Measurements from ENCODE around the gene BCAS3. TPM values are rescaled to one million over a fixed set of nuclear protein-coding genes. Genes with fewer than 3 reads are reported as not detected.

The BCAS3 gene
- total RNA-seq, 1 donor = 23.7 TPM

DNA sequence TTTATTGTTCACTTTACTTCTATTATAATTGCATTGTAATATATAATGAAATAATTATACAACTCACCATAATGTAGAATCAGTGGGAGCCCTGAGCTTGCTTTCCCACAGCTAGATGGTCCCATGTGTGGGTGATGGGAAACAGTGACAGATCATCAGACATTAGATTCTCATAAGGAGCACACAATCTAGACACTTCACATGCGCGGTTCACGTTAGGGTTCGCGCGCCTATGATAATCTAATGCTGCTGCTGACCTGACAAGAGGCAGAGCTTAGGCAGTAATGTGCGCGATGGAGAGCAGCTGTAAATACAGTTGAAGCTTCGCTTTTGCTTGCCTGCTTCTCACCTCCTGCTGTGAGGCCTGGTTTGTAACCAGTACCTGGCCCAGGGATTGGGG lies 40.2 kb downstream of the BCAS3 start:
- no peak overlapping the region for H3K4me3 ChIP-seq (ENCODE audit: low read depth, low read length)
- TF ChIP-seq, protein P1, sequence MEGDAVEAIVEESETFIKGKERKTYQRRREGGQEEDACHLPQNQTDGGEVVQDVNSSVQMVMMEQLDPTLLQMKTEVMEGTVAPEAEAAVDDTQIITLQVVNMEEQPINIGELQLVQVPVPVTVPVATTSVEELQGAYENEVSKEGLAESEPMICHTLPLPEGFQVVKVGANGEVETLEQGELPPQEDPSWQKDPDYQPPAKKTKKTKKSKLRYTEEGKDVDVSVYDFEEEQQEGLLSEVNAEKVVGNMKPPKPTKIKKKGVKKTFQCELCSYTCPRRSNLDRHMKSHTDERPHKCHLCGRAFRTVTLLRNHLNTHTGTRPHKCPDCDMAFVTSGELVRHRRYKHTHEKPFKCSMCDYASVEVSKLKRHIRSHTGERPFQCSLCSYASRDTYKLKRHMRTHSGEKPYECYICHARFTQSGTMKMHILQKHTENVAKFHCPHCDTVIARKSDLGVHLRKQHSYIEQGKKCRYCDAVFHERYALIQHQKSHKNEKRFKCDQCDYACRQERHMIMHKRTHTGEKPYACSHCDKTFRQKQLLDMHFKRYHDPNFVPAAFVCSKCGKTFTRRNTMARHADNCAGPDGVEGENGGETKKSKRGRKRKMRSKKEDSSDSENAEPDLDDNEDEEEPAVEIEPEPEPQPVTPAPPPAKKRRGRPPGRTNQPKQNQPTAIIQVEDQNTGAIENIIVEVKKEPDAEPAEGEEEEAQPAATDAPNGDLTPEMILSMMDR (IDR thresholded peaks at IDR 0.05; ENCODE audit: insufficient read depth, low read depth, low read length) = no peak
- DNase-seq (ENCODE audit: low read depth) = no peak

DNA sequence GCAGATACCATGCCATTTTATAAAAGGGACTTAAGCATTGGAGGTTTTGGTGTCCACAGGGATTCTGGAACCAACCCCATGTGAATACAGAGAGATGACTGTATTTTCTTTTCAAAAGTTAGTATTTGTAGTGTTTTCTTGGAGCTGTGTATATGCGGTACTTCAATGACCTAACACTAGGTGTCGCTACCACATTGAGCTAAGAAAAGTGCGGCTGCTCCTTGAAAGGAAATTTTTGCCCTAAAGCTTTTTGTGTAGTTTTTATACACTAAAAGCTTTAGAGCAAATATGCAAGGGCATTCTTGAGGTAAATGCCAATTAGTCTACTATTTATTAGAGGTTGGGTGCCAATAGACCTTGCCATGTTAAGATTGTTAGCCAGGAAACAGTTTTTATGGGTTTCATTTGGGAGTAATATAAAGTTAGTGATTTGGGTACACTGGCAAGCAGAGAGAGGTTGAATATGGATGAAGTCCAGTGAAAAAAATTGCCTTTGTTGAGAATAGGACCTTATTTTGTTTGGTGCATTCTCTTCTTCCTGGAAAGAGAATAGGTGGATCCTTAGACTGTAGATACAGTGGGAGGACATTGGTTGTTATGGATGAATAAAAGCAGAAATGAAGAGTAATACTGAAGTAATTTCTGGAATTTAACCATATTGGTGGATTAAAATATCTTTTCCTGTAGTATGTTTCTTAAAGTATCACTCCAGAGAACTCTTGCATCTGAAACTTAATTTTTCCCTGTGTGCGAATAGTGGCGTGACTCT lies 43.3 kb downstream of the BCAS3 start:
- TF ChIP-seq, protein P1 (IDR thresholded peaks at IDR 0.05; ENCODE audit: insufficient read depth, low read depth, low read length) = peak; percentile 89
- H3K4me3 ChIP-seq (ENCODE audit: low read depth, low read length) = no peak overlapping the region
- DNase-seq (ENCODE audit: low read depth) = peak; percentile 76

DNA sequence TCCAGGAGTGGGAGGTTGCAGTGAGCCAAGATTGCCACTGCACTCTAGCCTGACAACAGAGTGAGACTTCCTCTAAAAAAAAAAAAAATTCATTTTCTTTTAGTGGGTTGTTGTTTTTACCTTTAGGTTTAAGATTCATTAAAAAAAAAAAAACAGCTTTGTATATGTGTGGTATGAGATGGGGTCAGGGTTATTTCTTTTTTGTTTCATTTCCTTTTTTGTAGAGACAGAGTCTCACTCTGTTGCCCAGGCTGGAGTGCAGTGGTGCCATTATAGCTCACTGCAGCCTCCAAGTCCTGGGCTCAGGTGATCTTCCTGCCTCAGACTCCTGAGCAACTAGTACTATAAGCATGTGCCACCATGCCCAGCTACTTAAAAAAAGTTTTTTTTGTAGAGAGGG lies 47.0 kb downstream of the BCAS3 start:
- TF ChIP-seq, protein P1 (IDR thresholded peaks at IDR 0.05; ENCODE audit: insufficient read depth, low read depth, low read length) = no peak
- H3K4me3 ChIP-seq (ENCODE audit: low read depth, low read length) = no peak overlapping the region
- DNase-seq (ENCODE audit: low read depth) = no peak

DNA sequence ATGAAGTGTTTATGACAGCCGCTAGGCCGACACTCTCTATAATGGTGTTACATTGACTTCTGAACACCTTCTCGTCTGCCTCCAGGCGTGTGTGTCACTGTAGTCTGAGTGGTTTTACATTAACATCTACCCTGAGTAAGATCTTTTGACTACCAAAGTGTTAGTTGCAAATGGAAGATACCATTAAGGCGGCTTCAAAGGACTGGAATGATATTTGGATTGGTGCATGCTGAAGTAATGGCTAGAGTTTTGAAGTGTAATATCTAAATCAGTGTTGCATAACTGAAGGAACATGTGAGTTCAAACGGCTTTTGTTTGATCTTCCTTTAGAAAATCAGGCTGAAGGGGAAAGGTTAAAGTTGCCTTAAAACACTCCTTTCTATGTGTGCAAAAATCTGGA lies 52.2 kb downstream of the BCAS3 start:
- TF ChIP-seq, protein P1 (IDR thresholded peaks at IDR 0.05; ENCODE audit: insufficient read depth, low read depth, low read length) = no peak
- peak; percentile 30 for DNase-seq (ENCODE audit: low read depth)
- no peak overlapping the region for H3K4me3 ChIP-seq (ENCODE audit: low read depth, low read length)

DNA sequence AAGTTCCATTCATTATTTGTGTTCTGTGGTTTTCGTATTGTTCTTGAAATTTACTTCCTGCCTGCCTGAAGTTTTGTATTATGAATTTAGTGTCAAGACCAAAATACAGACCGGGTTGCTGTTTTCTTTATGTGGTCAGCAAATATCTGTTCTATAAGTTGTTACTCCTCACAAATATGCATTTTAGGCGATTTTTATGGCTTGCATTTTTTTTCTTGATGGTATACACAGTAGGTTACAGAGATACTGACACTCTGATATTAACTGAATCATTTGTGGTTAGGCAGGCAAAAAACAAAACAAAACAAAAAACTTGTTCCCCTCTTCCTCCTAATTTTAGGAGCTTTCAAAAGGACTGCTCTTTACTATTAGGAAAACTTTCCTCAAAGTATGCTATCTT lies 52.6 kb downstream of the BCAS3 start:
- TF ChIP-seq, protein P1 (IDR thresholded peaks at IDR 0.05; ENCODE audit: insufficient read depth, low read depth, low read length) = no peak
- peak; percentile 5 for DNase-seq (ENCODE audit: low read depth)
- no peak overlapping the region for H3K4me3 ChIP-seq (ENCODE audit: low read depth, low read length)

DNA sequence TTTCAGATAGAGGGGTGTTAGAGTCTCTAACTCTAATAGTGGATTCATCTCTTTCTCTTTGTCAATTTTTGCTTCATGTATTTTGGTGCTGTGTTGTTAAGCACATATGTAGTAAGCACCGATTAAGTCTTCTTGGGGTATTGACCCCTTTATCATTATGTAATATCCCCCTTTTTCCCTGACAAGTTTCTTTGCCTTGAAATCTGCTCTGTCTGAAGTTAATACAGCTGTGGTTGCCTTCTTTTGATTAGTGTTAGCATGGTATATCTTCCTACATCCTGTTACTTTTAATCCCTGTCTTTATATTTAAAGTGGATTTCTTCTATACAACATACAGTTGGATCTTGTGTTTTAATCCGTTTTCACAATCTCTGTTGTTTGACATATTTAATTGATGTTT lies 60.6 kb downstream of the BCAS3 start:
- TF ChIP-seq, protein P1 (IDR thresholded peaks at IDR 0.05; ENCODE audit: insufficient read depth, low read depth, low read length) = no peak
- DNase-seq (ENCODE audit: low read depth) = no peak
- H3K4me3 ChIP-seq (ENCODE audit: low read depth, low read length) = no peak overlapping the region

DNA sequence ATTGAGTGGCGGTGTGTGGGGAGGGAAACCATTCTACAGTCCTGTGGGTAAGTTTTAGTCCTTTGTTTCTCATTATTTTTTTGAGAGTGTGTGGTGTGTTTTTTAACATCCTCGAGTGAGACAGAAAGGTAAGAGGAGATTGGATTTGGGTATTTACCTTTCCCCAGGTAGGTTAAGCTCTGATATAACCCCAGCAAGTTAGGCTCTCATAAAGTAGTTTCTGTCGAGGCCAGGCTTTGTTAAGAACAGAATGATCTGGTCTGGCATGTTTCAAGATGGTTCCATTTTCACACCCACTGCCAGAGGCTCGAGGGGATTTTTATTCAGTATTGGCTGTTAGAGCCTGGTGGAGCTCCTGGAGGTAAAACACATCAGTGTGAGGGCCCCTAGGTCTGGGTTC lies 62.9 kb downstream of the BCAS3 start:
- TF ChIP-seq, protein P1 (IDR thresholded peaks at IDR 0.05; ENCODE audit: insufficient read depth, low read depth, low read length) = no peak
- no peak overlapping the region for H3K4me3 ChIP-seq (ENCODE audit: low read depth, low read length)
- DNase-seq (ENCODE audit: low read depth) = no peak
